Measurements from ENCODE around the gene CHRNA9.

- TF ChIP-seq CTCF (IDR thresholded peaks at IDR 0.05) (no peak), POLR2A (IDR thresholded peaks at IDR 0.05) (no peak), POLR2AphosphoS5 (IDR thresholded peaks at IDR 0.05; ENCODE audit: insufficient read depth in 1 of 2, low read depth in 1 of 2) (no peak)
Measured at GRCh38 chr4:40347472-40347871, 12.3 kb downstream of the CHRNA9 start.

All from vagina (tissue), 2 donors.